Lower leg skin (tissue), 4 donors: ENCODE measurements around the gene SLC25A39. TPM values are rescaled to one million over a fixed set of nuclear protein-coding genes. Genes with fewer than 3 reads are reported as not detected.

Experiments
- DNase-seq, 2 donors: peaks; one replicate each; pipeline ENCODE4 v3.0.0-alpha.2; 2019; ENCODE audit warnings: low spot score in 2 of 2
- H3K4me3 ChIP-seq: fragments of 200-600 bp; sonication (generic); 2 replicates; pipeline ENCODE4 v1.5.1; 2017; ENCODE audit warnings: mild to moderate bottlenecking, low read depth; ENCODE audit not compliant: poor library complexity, severe bottlenecking
- POLR2A ChIP-seq, 2 donors: fragments of 450-650 bp; IDR thresholded peaks; one replicate each; pipeline ENCODE4 v1.6.1; 2016 to 2017; ENCODE audit warnings: antibody characterized with exemption in 2 of 2, mild to moderate bottlenecking in 1 of 2, moderate library complexity in 1 of 2
- WGBS, 2 donors: methylation state at CpG; one replicate each; pipeline ENCODE4 v1.1.5; 2018; 5-methylcytosine and 5-hydroxymethylcytosine counted together
- intact Hi-C: fragments of 100-400 bp; cut with DNase I; formaldehyde crosslinking; loops from one replicate; pipeline ENCODE4 v1.15.0; 2023; ENCODE audit warnings: low total_unique reads
- total RNA-seq, 4 donors: library from RNA; depleted of rRNA; stranded (reverse); fragments of >200 nt; gene quantifications; one replicate each; pipeline ENCODE4 v1.1.0, GENCODE V29; 2016
- TF ChIP-seq, protein P1 (sequence below), 3 donors: fragments of 450-650 bp; IDR thresholded peaks; one replicate each; pipeline ENCODE4 v1.5.1; 2016; ENCODE audit warnings: antibody characterized with exemption in 3 of 3, mild to moderate bottlenecking in 3 of 3, moderate library complexity in 2 of 3

The SLC25A39 gene
- total RNA-seq, 4 donors from 2014 or later, result 73.4 to 113 (median 90.0) TPM

DNA sequence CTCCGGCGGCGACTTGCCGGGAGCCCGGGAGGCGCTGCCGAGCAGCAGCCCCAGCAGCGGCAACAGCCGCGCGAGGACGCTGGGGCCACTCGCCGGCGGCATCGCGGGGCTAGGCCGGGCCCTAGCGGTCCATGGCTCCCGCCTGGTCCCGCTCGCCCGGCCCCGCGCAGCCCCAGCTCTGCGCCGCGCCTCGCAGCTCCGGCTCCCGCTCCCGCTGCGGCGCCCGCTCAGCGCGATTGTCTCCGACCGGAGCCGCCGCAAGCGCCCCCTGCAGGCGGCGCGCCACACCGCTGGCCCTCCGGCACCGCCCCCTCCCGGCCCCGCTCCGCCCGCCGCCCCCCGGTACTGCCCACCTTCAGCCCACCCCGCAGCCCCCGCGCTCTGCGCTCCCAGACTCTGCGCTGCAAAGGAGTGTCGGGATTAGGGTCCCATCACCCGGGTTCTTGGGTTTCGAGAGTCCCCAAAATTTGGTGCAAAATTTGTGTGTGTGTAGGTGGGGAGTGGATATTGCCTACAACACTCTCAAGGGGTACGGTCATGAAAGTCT lies 39.1 kb upstream of the SLC25A39 start, which contains the start of gene FAM171A2:
Gene FAM171A2, minus strand, starts transcription at position 241 of the 547 bp plus-strand sequence. Its CDS starts 139 bp downstream, at position 102.
- TF ChIP-seq POLR2A (IDR thresholded peaks at IDR 0.05), result no peak
- TF ChIP-seq, protein P1, sequence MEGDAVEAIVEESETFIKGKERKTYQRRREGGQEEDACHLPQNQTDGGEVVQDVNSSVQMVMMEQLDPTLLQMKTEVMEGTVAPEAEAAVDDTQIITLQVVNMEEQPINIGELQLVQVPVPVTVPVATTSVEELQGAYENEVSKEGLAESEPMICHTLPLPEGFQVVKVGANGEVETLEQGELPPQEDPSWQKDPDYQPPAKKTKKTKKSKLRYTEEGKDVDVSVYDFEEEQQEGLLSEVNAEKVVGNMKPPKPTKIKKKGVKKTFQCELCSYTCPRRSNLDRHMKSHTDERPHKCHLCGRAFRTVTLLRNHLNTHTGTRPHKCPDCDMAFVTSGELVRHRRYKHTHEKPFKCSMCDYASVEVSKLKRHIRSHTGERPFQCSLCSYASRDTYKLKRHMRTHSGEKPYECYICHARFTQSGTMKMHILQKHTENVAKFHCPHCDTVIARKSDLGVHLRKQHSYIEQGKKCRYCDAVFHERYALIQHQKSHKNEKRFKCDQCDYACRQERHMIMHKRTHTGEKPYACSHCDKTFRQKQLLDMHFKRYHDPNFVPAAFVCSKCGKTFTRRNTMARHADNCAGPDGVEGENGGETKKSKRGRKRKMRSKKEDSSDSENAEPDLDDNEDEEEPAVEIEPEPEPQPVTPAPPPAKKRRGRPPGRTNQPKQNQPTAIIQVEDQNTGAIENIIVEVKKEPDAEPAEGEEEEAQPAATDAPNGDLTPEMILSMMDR (IDR thresholded peaks at IDR 0.05), result no peak
- no peak for DNase-seq

DNA sequence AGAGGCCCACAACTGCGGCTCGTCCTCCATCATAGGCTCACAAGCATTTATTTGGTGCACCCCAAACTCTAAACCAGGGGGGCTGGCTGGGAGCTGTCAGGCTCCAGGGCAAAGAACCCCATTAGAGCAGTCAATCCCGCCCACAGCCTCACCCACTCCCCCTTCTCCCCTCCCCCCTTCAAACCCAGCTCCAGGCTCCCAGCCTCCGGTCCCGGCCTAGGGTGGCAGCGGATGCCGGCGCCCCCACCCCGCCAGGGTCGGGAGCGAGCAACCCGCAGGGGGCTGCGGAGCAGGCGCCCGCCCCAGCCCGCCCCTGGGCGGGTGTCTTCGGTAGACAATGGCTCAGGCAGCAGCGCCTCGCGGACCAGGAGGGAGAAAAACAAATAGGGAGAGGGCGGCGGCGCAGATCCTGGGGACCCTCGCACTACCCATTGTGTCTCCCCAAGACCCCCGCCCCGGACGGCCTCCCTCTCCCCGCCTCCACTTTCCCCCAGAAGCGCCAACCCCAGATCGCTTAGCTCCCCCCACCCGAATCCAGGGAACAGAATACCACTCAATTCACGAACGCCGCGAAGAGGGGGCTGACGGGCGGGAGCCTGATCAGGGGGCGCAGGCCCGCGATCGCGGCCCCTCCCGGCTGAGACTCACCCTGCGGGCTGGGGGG lies 38.5 kb upstream of the SLC25A39 start:
- peak overlapping the region; percentile 37 for H3K4me3 ChIP-seq
- 1% methylated on average over 18 to 37 of the region's 45 CpGs for WGBS, 2 donors
- DNase-seq, result no peak
- intact Hi-C loops, result loop anchor here (1.0 kb wide), 1 partner anchor 144 kb away; the partner anchor contains the start of gene UBTF
- no peak for TF ChIP-seq POLR2A (IDR thresholded peaks at IDR 0.05)
- TF ChIP-seq, protein P1 (IDR thresholded peaks at IDR 0.05), result no peak

More for the DNA sequence above, 39.1 kb upstream of the SLC25A39 start, which contains the start of gene FAM171A2:
- peak within 1 kb of the TSS; percentile 37 for H3K4me3 ChIP-seq
- 0% methylated on average over 6 to 41 of the region's 63 CpGs for WGBS, 2 donors
- intact Hi-C loops, result no loop called here

DNA sequence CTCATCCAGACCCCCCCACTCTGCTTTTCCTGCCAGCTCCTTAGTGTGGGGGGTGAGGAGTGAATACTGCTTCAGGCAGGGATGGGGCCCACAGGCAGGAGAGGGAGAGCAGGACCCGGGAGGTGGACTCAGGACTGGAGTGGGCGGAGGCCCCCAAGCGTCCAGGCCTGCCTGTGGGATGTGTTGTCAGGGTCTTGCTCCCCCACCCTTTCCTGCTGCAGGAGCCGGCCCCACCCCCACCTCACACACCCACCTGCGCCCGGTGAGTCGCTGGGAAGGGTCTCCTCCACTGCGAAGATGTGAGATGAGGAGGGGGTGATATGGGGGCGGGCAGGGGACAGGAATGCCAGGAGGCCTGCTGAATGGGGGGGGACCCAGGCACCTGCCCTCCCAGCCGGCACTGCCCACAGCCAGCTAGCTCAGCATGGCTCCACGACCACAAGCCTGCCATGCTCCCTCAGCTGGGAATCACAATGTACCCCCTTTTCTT lies 37.9 kb upstream of the SLC25A39 start:
- intact Hi-C loops, result loop anchor here (1.0 kb wide), 1 partner anchor 143 kb away; the partner anchor contains the start of gene UBTF
- 27 to 30% methylated on average over 11 of the region's 11 CpGs for WGBS, 2 donors
- no peak for DNase-seq
- H3K4me3 ChIP-seq, result no peak overlapping the region
- TF ChIP-seq, protein P1 (IDR thresholded peaks at IDR 0.05), result no peak
- TF ChIP-seq POLR2A (IDR thresholded peaks at IDR 0.05), result no peak

DNA sequence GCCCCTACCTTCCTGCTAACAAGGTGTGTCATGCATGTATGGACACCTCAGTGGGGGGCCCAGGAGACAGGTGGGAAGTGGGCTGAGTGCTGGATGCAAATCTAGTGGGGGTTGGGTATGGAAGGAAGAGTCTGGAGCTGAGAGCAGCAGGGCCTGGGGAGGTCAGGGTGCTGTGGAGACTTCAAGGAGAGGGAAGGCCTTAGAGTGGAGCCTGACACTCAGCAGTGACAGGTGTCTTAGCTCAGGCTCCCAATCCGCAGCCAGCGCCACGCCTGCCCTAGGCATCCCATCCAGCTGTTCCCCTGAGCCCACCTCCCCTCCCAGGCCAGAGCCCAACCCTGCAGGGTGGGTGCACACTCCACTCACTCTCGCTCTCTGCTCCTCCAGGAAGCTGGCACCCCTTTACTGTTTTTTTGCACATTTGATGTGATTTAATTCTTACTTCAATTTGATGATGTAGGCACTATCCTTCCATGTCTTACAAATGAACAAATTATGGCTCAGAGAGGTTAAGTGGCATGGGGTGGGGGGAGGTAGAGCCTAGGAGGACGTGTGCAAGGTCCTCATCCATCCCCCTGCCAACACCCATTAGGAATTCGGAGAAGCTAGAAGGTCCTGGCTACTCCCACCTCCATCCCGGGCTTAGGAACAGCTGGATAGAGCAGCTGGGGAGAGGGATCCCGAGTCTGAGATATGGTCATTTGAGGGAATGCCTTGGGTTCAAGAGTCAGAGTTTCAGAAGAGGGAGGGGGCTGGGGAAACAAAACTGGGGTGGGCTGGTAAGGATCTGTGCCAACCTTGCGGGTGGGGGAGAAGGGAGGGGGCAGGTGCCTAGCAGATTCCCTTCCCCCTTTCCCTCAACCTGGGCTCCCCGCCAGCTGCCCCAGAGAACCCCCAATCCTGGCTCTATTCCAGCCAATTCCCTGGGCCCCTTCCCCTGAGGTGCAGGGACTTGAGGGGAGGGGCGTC lies 37.0 kb upstream of the SLC25A39 start:
- no peak for DNase-seq
- no peak for TF ChIP-seq POLR2A (IDR thresholded peaks at IDR 0.05)
- TF ChIP-seq, protein P1 (IDR thresholded peaks at IDR 0.05), result no peak
- intact Hi-C loops, result loop anchor here (1.0 kb wide), 1 partner anchor 142 kb away; the partner anchor contains the start of gene UBTF
- no peak overlapping the region for H3K4me3 ChIP-seq
- WGBS, 2 donors, result 54 to 67% methylated on average over 11 of the region's 11 CpGs

DNA sequence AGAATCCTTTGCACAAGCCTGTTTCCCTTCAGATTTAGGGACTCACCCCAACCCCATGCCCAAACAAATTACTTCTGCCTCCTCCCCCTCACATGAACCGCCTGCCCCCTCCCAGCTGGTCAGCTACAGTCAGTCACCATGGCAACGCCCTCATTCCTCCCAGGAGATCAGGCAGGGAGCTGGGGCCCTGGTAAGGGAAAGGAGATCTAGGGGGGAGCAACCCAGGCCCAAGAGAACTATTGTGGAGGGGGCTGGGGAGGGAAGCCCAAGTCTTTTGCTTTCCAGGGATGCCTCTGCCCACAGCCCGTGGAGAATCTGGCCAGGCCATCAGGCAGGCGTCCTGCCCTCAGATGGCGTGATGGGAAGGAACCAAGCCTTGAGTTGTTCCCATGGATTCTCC lies 36.2 kb upstream of the SLC25A39 start:
- intact Hi-C loops, result no loop called here
- no peak overlapping the region for H3K4me3 ChIP-seq

More for the DNA sequence above, 36.2 kb upstream of the SLC25A39 start:
- 68 to 75% methylated on average over 5 of the region's 5 CpGs for WGBS, 2 donors
- TF ChIP-seq, protein P1 (IDR thresholded peaks at IDR 0.05), result no peak
- TF ChIP-seq POLR2A (IDR thresholded peaks at IDR 0.05), result no peak
- DNase-seq, result no peak
